Keratinocyte (primary cell): ENCODE results near the gene RAPGEF4.

Source experiments
- EZH2 ChIP-seq: IDR thresholded peaks from one replicate; pipeline ENCODE4 v1.6.1; 2012; ENCODE audit warnings: inconsistent platforms, mild to moderate bottlenecking, low read length, moderate library complexity
- TF ChIP-seq, protein P1 (sequence below), 3 experiments: IDR thresholded peaks in 1 of 3; conservative IDR thresholded peaks in 1 of 3; optimal IDR thresholded peaks in 1 of 3; 2 replicates in 2 of 3; 3 replicates in 1 of 3; pipeline versions ENCODE3 to v1.5.1; 2011; ENCODE audit warnings: low read length in 3 of 3, mild to moderate bottlenecking in 3 of 3, moderate library complexity in 2 of 3, control low read depth in 1 of 3, inconsistent platforms in 1 of 3; ENCODE audit not compliant: insufficient read depth in 2 of 3; ENCODE audit errors: extremely low read depth in 1 of 3

DNA sequence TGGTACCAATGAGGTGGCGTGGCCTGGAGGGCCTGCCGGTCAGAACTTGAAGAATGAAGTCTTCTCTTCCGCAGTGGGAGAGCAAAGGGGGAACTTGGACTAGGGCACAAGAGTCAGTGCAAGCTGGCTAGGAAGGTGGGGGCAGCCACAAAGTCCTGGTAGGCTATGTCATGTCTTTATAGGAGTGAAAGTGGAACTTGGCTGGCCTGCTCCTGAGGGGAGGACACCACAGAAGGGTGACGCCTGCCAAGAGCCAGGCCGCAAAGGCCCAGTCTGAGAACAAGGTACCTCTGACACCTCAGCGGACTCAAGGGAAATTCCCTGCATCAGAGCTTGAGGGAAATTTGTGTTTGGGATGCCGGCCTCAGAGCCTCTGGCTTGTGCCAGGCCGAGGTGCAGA, 307.8 kb downstream of the RAPGEF4 start:
- no peak for TF ChIP-seq EZH2
- TF ChIP-seq, protein P1, sequence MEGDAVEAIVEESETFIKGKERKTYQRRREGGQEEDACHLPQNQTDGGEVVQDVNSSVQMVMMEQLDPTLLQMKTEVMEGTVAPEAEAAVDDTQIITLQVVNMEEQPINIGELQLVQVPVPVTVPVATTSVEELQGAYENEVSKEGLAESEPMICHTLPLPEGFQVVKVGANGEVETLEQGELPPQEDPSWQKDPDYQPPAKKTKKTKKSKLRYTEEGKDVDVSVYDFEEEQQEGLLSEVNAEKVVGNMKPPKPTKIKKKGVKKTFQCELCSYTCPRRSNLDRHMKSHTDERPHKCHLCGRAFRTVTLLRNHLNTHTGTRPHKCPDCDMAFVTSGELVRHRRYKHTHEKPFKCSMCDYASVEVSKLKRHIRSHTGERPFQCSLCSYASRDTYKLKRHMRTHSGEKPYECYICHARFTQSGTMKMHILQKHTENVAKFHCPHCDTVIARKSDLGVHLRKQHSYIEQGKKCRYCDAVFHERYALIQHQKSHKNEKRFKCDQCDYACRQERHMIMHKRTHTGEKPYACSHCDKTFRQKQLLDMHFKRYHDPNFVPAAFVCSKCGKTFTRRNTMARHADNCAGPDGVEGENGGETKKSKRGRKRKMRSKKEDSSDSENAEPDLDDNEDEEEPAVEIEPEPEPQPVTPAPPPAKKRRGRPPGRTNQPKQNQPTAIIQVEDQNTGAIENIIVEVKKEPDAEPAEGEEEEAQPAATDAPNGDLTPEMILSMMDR (optimal IDR thresholded peaks at IDR 0.05 in 1 of 3, IDR thresholded peaks at IDR 0.05 in 1 of 3, conservative IDR thresholded peaks at IDR 0.05 in 1 of 3; ENCODE audit: extremely low read depth in 1 of 3, insufficient read depth in 2 of 3, low read length in 3 of 3) = no peak
